Right lobe of liver (tissue), 4 donors: ENCODE data around the gene DHRS9.

ENCODE experiments used
- CTCF ChIP-seq, 4 donors: fragments of 200-600 bp in 3 of 4; fragments of 450-650 bp in 1 of 4; IDR thresholded peaks; one replicate each; pipeline versions ENCODE4 v1.5.1 to v1.8.0; 2016 to 2022; ENCODE audit warnings: antibody characterized with exemption in 4 of 4, mild to moderate bottlenecking in 2 of 4
- POLR2A ChIP-seq: fragments of 450-650 bp; IDR thresholded peaks from one replicate; pipeline ENCODE4 v1.6.1; 2017; ENCODE audit warnings: antibody characterized with exemption, mild to moderate bottlenecking
- donor health status: DM: no; HTN: no; CAD: no.
- donor health status: DM: no; HTN: no; CAD: no.
- donor health status: DM: no; HTN: yes; CAD: no.

DNA sequence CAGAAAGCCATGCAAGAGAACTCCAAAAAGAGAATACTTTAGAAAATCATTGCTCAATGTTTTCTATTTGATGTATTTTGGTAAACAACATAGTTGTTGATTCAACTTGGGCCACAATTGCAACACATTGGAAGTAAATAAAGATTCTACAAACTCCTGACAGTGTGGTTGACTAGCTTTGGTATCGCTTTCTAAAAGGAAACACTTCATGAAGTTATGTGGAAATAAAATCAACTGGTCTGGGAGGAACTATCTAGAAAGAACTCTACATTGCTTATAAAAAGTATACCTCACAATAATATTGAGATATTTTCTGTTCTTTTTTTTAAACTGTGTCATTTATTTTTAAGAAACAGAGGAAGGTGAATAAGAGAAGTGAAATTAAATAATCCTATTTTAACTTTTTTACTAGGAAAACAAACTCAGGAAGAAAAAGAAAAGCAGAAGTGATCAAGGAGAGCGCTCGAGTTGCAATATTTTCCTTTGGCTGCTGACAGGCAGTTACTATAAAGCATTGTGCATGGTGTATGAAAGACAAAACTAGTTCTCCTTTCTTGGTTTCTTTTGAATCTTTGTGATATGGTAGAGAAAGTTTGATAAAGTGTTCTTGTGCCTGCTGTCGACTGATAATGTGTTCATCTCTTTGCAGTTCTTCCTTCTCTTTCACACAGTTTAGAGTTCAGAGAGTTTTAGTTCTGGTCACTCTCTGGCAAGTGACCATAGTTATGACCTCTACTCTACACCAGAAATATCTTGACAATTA lies 3.0 kb downstream of the DHRS9 start:
- TF ChIP-seq CTCF (IDR thresholded peaks at IDR 0.05) (no peak), POLR2A (no peak)
